Measurements from ENCODE around the gene AGBL1.

DNA sequence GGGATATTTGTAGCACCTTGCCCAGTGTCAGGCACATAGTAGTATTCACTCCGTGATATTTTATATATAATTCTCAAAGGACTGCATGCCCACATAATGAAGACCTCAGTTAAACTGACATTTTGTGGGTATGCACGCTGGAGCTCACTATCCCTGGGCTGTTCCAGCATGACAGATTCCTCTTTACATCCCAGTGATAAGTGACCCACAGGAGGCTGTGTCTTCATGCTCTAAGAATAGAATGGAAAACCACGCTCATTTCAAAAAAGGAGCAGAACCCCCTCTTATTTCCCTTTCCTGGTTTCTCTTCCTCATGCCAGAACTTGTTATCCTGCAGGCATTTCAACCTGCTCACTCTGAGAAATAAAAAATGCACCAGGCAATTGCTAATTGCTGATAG, 717.5 kb downstream of the AGBL1 start:
- TF ChIP-seq SALL2 (tag by site-specific recombination; IDR thresholded peaks at IDR 0.05; ENCODE audit: borderline replicate concordance) (no peak), ZNF274 (IDR thresholded peaks at IDR 0.05; ENCODE audit: low read length) (no peak), ZNF274 (tag by site-specific recombination; IDR thresholded peaks at IDR 0.05; ENCODE audit: borderline replicate concordance) (no peak), MZF1 (tag by site-specific recombination; IDR thresholded peaks at IDR 0.05; ENCODE audit: borderline replicate concordance) (no peak)
